ENCODE results near the gene PCK1. TPM values are rescaled to one million over a fixed set of nuclear protein-coding genes. Genes with fewer than 3 reads are reported as not detected.

PCK1 gene
- total RNA-seq, 1 donor from 2014 or later, result not detected

DNA sequence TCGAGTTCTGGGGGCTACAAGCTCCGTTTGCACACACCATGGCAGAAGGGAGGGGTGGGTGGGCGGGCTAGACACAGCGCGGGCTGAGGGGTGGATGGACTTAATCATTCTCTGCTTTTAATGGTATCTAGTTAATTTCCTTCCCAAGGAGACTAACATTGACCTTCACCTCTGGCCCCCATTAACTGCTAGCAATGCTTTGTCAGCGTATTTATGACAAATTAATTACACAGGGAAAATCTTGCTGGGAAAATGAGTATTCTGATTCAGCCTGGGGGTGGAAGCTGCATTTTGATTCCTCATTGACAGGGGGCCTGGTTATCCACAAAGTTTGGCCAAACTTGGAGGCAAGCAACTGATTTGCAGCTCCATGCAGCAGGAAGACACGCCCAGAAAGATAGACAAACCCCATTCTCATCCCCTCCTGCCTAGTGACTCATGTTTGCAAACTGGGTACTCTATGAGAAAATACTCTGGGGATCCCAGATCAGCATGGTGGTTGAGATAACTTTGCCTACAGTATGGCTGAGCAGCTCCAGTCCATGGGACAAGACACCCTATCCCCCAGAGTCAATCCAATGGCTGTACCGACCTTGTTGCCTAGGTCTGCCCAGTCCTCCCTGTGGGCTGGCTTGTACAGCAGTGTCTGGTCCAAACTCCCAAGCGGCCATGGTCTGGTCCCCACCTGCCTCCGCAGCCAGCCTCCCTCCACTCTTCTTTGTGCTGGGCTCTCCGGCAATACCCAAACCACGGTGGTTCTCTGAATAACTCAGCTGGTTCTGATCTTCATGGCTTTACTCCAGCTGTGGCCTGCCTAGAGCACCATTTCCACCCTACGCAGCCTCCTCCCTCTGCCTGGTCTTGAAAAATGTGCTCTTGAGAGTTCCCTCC is 39.7 kb downstream of the PCK1 start:
- no peak for DNase-seq (ENCODE audit: extremely low read depth, low read depth, low spot score)

DNA sequence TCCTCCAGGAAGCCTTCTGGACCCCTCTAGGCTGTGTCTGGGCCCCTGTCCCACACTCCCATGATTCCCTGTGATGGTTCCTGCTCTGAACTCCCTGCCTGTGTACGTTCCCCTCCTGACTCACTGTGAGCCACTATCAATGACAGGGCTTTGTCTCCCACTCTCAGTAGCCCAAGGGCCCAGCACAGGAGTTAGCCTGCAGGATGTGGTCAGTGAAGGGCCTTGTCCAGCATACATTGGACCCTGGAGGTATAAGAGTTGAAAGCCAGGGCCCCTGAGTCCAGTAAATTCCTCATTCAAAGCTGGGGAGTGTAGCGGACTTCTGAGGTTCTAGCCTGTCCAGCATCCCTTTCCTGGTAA is 40.3 kb downstream of the PCK1 start:
- DNase-seq (ENCODE audit: extremely low read depth, low read depth, low spot score), result no peak

DNA sequence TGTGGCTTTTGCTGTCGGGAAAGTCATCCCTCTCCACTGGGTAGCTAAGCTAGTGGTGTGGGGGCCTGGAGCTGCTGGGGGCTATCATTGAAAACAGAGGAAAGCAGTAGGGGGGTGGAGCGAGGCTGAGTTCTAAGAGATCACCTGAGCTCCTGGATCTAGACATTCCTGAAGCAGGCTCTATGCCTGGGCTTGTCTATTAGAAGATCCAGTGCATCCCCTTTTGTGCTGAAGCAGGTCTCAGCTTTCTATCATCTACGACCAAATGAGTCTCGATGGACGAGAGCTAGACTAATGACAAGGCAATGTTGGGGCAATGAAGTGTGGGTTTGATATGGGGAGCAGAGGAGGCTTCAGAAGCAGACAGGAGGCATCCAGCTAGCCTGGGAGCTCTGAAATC is 40.8 kb downstream of the PCK1 start:
- no peak for DNase-seq (ENCODE audit: extremely low read depth, low read depth, low spot score)

DNA sequence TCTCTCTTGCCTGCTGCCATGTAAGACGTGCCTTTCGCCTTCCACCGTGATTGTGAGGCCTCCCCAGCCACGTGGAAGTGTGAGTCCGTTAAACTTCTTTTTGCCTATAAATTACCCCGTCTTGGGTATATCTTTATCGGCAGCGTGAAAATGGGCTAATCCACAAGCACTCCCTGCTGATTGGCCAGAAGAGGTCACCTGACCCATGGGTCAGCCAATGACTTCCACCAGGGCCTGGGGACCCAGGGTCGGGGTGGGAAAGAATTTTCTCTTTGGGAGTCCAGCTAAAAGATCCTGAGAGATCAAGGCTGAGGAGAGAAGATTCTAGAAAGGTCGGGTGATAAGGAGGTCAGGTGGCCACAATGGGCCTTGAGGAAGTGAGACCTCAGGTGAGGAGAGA is 42.2 kb downstream of the PCK1 start:
- no peak for DNase-seq (ENCODE audit: extremely low read depth, low read depth, low spot score)

DNA sequence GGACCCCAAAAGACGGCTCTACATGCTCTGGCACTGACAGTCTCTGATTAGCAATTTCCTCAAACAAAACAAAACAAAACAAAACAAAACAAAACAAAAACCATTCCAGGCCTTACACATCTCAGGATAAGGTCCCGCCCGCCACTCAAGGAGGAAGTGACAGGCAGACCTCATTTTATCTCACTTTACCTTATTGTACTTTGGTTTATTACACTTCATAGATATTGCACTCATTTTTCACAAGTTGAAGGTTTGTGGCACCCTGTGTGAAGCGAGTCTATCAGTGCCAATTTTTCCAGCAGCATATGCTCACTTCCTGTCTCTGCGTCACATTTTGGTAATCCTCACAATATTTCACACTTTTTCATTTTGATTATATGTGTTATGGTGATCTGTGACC is 44.1 kb downstream of the PCK1 start:
- no peak for DNase-seq (ENCODE audit: extremely low read depth, low read depth, low spot score)

DNA sequence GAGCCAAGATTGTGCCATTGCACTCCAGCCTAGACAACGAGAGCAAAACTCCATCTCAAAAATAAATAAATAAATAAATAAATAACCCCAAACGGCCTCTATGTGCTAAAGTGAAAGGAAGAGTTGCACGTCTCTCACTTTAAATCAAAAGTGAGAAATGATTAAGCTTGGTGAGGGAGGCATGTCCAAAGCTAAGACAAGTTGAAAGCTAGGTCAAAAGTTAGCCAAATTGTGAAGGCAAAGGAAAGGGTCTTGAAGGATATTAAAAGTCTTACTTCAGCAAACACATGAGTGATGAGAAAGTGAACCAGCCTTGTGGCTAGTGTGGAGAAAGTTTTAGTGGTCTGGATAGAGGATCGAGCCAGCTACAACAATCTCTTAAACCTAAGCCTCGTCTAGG is 45.0 kb downstream of the PCK1 start:
- no peak for DNase-seq (ENCODE audit: extremely low read depth, low read depth, low spot score)

DNA sequence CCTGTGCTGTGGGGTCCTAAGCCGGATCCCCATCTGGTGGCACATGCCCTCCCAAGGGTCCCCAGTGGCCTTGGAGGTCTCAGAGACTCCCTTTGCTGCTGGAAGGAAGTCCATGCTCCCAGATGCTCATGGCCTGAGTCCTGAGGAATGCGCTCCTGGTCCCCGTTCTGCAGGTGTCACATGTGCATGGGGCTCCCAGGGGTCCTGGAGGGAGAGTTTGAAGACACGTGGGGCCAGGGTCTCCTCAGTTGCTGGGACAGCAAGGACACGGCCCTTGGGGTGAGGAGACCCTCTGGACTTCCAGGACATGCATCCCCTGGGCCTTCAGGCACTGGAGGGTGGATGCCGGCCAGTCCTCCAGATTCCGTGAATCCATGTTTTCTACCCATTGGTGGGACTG is 47.6 kb downstream of the PCK1 start:
- DNase-seq (ENCODE audit: extremely low read depth, low read depth, low spot score), result no peak

DNA sequence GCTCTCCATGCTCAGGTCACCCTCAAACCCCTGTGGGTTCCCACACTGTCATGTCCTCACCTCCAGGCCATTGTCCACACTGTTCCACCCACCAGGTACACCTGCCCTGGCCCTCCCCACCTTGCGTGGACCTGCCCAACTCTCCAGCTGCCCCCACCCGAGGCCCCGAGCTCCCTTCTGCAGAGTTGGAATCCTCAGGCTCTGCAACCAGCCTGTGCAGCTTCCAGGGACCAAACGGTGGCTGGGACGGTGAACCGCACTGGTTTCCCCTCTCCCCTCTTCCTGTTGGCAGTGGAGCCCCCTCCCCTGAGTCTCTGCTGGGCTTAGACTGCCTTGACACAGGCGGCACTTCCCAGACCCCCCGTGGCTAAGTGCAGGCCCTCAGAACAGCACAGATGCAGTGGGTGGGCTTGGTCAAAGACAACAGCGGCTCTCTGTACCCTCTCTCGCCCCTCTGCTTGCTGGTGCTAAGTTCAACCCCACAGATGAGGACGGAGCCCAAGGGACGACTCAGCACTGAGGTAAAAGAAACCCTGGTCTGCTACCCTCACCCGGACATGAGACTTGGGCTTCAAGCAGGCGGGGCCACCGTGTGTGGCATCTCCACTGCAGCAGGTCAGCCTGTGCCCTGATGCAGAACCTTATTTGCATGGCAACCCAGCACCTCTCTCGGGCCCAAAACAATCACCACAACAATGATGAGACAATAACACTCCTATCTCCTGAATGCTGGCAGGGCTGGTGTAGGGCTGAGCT is 48.4 kb downstream of the PCK1 start:
- DNase-seq (ENCODE audit: extremely low read depth, low read depth, low spot score), result no peak

DNA sequence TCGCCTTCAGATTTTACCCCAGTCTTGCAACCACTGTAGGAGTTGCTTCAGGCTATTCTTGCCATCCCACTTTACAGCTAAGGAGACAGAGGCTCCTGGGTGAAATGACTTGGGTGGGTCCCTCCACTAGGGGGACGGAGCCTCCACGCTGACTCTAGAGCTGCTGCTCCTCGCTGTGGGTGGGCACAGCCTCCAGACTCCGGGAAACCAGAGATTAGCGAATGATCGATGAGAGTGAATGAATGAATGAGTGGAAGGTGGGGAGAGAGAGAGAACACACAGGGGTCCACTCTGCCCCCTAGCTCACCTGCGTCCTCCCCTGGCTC is 48.9 kb downstream of the PCK1 start:
- DNase-seq (ENCODE audit: extremely low read depth, low read depth, low spot score), result no peak

DNA sequence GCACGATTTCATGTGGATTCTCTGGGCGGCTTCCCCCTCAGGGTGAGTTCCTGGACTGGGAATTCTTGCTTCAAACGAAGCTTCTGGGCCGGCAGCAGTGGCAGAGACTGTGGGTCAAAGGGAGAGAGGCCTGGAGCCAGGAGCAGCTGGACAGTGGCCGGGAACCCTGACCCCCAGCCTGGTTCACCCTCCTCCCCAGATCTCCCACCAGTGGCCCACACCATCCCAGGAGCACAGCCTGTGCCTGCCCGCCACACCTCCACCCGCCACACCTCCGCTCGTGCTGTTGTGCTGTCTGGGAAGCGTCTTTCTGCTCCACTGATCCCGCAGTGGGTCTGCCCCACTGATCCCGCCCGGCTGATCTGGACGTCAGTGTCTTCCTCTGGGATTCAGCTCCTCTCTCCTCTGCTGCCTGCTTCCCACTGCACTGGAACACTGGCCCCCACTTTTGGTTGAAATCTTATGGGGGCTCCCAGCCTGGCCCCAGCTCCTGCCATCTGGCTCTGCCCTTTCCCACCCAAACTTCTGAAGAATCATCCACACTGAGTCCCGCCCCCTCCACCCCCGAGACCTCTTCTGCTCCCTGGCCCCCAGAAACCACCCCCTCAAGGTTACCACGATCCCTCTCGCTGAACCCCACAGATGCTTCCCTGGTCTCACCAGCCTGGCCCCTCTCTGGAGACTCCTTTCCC is 49.5 kb downstream of the PCK1 start:
- no peak for DNase-seq (ENCODE audit: extremely low read depth, low read depth, low spot score)

DNA sequence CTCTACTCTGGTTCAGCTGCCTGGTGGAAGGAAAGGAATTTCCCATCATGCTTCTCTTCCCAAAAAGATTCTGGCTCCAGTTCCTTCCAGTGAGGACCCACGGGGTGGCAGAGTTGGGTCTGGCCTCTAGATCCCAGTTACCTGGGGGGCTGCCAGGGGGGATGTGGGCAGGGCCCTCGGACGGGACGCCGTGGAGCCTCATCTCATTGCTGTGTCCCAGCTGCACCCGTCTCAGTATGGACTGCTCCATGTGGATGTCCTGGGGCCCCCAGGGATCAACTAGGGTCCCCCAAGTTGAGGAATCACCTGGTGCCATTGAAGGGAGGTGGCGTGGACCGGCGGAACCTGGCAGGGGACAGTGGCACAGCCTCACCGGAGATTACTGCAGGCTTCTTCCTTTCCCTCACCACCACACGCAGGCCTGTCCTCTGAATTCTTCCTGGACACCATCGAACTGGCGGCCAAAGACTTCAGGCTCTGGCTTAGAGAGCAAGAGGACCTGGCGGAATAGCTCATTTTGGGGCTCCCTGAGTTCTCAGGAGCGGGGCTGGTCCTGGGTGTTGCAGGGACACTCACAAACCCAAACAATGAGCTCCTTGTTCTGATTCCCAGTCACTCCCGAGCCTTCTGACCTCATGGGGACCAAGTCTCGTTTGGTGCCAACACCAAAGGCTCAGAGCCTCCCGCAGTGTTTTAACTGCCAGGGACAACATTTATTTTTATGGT is 50.8 kb downstream of the PCK1 start:
- no peak for DNase-seq (ENCODE audit: extremely low read depth, low read depth, low spot score)

DNA sequence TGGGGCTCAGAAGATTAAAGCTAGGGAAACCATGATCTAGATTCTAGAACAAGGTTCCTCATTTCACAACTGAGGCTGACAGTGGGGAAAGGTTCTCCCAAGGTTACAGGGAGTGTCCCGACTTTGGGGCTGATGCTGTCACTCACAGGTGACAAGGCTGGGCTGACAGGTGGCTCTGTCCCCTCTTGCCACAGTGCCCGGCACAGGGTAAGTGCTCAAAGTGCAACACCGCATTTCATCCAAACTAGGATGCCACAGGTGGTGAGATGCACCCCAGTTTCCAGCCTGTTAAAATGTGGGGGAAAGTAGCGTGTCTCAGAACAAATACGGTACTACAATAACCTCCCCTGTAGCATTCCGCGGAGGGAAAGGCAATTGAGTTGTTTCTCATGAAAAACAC is 51.5 kb downstream of the PCK1 start:
- no peak for DNase-seq (ENCODE audit: extremely low read depth, low read depth, low spot score)

DNA sequence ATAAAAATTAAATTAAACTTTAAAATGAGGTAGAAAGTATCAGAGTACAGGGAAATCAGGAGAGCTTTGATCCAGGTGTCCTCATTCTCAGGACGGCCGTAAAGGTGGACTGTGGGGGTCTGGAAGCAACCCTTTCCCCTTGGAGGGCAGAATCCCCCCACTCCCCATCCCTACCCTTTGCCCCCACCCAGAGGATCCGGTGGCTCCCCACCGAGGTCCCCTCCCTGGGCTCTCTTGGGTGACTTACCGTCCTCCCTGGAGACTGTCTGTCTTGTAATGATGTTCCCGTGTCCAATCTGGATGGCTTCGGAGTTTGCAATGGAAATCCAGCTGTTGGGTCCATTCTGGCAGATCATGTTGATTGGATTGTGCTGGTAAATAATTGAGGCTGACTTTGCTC is 52.0 kb downstream of the PCK1 start:
- DNase-seq (ENCODE audit: extremely low read depth, low read depth, low spot score), result no peak

DNA sequence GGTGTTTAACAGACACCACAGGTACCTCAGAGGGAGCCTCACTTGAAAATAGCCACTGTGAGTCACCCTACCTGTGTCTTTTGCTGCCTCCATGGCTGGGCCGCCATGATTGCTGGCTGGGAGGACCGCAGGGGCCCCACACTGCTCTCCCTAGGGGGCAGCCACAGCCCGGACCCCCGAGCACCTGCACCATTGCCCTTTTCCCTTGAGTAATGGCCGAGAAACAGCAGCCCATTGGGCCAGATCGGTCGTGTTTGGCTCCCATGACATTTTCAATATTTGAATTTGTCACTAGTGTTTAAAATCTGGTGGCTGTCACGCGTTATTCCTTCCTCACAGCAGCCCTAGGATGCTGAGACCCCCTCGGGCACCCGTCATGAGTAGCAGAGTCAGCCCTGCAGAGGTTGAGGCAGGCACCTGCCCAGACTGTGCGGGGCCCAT is 52.6 kb downstream of the PCK1 start:
- no peak for DNase-seq (ENCODE audit: extremely low read depth, low read depth, low spot score)

DNA sequence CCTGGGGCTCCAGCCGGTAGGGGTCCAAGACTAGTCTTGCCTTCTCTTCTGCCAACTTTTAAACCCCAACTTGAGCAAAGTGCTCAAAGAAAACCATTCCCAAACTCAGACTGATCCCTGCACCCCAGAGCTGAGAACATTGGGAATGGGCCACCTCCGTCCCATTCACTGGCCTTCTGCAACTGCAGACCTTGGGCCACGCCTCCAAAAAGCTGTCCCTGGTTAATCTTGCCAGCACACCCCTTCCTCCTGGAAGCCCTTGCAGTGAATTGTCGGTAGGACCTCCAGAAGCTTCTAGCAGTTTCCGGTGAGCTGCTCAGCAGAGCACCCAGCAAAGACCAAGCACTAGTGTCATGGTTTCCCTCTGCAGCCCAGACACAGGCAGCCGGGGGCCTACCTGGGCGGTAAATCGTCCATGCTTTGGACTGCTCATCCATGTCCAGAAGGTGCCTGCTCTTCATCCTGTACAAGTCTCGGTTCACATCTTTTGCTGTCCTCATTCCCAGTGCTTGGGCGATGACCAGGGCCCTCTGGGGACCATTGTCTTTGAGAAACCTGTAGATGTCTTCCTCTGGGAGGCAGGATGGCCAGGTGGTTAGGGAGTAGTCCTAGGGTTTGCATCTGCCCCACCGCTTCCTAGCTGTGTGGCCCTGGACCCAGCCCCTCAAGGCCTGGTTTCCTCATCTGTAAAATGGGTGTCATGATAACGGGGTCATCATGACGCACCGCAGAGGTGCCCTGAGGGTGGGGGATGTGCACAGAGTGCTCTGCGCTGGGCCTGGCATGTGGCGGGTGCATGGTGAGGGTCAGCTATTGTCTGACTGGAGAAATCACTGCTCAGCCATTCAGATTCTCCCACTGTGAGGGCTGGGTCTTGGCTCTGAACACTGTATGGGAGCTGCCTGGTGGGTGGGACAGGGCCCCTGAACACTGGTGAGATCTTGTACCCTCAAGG is 53.9 kb downstream of the PCK1 start:
- DNase-seq (ENCODE audit: extremely low read depth, low read depth, low spot score), result no peak

DNA sequence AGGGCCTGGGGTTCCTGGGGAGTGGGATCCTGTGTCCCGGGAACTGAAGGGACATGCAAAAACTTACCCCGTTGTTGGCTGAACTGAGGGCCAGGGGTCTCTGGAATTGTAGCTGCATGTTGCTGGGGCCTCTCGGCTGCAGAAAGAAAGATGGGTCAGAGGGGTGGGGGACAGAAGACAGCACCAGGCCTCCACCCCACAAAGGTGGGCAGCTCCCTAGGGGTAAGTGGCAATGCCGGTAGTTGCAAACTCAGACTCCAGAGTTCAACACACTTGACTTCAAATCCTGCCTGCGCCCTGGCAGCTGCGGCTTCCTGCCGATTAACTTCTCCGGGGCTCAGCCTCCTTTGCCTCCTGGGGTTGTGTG is 54.5 kb downstream of the PCK1 start:
- no peak for DNase-seq (ENCODE audit: extremely low read depth, low read depth, low spot score)

DNA sequence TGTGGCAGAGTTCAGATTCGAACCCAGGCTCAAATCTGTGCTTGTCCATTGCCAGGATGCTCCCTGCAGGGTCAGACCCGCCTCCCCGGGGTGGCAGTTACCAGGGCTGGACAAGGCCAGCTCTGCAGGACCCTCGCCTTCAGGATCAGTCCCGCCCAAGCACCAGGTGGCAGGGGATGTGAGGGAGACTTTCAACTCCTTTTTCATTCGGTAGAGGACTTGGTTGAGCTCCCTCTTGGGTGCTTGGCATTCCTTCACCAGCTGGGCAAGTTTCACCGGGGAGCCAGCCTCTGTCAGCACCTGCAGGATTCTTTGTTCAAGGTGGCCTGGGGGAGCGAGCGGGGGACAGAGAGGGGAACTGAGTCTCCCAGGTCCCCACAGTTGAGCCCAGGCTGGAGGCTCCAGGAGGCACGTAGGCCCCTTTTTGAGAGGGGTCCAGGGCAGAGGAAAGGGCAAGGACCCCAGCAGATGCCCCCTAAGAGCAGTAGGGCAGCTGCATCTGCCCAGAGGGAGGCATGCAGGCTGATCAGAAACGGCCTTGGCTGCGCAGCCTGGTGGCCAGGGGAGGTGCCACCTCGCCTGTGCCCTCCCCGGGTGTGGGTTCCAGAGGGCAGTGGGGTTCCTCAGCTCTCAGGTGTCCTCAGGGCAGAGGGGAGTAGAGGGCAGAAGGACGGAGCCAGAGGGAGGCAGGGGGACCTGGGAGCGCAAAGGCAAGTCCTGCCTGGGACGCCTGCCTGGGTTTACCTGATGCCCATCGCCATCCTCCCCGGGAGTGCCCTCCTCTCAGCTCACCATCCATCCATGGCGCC is 55.4 kb downstream of the PCK1 start:
- DNase-seq (ENCODE audit: extremely low read depth, low read depth, low spot score), result no peak

DNA sequence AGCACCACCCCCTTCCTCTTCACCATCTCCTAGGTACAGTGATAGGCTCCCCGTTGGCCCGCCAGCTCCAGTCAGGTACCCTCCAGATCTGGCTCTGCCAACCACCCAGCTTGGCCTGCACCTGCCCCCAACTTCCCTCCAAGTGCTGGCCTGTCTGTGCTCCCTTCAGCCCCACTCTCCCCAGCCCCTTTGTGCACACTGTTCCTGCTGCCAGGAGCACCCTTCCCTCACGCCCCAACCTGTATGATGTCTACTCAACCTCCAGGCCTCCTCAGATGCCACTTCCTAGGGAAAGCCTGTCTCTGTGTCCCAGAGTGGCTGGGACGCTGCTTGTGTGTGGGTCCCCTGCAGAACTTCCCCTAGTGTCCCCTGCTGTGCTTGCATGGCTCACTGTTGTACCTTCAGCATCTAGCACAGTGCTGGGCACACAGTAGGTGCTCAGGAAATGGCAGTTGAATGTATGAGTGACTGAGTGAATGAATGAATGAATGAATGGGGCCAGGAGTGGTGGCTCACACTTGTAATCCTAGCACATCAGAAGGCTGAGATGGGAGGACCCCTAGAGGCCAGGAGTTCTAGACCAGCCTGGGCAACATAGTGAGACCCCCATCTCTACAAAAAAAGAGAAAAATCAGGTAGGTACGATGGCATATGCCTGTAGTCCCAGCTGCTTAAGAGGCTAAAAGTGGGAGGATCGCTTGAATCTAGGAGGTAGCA is 56.3 kb downstream of the PCK1 start:
- DNase-seq (ENCODE audit: extremely low read depth, low read depth, low spot score), result no peak

All from glomerular endothelial cell (primary cell).